H9 (cell line): ENCODE measurements around the gene AIF1L. TPM values are rescaled to one million over a fixed set of nuclear protein-coding genes. Genes with fewer than 3 reads are reported as not detected.
"Not testable (repeated sequence)": the region's sequence is repeated elsewhere in the genome, so short reads cannot be mapped to it uniquely, and the experiment has no call there.

ENCODE experiments used
- DNase-seq: peaks from one replicate; pipeline ENCODE4 v3.0.0-alpha.2; 2017
- H2AFZ ChIP-seq: one replicate; pipeline ENCODE4 v1.6.1; 2013; ENCODE audit warnings: mild to moderate bottlenecking, low read length, control low read depth, moderate library complexity
- H2AK5ac ChIP-seq: 2 replicates; pipeline ENCODE4 v1.6.1; 2013; ENCODE audit warnings: low read length, control low read depth, mixed read lengths; ENCODE audit not compliant: insufficient read length
- H2BK120ac ChIP-seq: one replicate; pipeline ENCODE4 v1.6.1; 2013; ENCODE audit warnings: low read depth, mild to moderate bottlenecking, low read length, control low read depth, inconsistent platforms; ENCODE audit not compliant: poor library complexity, severe bottlenecking
- H2BK12ac ChIP-seq: 2 replicates; pipeline ENCODE4 v1.6.1; 2013; ENCODE audit warnings: low read length, control low read depth, mixed read lengths, low read depth; ENCODE audit not compliant: insufficient read length
- H2BK15ac ChIP-seq: 2 replicates; pipeline ENCODE4 v1.6.1; 2013; ENCODE audit warnings: low read depth, low read length, control low read depth
- H2BK20ac ChIP-seq: one replicate; pipeline ENCODE4 v1.6.1; 2013; ENCODE audit warnings: low read depth, mild to moderate bottlenecking, low read length, control low read depth, inconsistent platforms; ENCODE audit not compliant: poor library complexity, severe bottlenecking
- H2BK5ac ChIP-seq: 2 replicates; pipeline ENCODE4 v1.6.1; 2013; ENCODE audit warnings: low read length, control low read depth, mixed read lengths; ENCODE audit not compliant: insufficient read length
- H3K14ac ChIP-seq: 2 replicates; pipeline ENCODE4 v1.6.1; 2013; ENCODE audit warnings: low read length, control low read depth; ENCODE audit not compliant: insufficient read depth
- H3K18ac ChIP-seq: 2 replicates; pipeline ENCODE4 v1.6.1; 2013; ENCODE audit warnings: low read depth, mild to moderate bottlenecking, mixed read lengths, low read length, control low read depth; ENCODE audit not compliant: insufficient read length
- H3K23ac ChIP-seq: 2 replicates; pipeline ENCODE4 v1.6.1; 2013; ENCODE audit warnings: low read length, control low read depth, mixed read lengths, low read depth; ENCODE audit not compliant: insufficient read length
- H3K23me2 ChIP-seq: 2 replicates; pipeline ENCODE4 v1.6.1; 2013; ENCODE audit warnings: low read depth, mild to moderate bottlenecking, mixed read lengths, low read length, control low read depth; ENCODE audit not compliant: insufficient read length, poor library complexity, severe bottlenecking
- H3K27ac ChIP-seq: 2 replicates; pipeline ENCODE4 v1.5.1; 2013; ENCODE audit warnings: low read length, control low read depth, mixed read lengths, low read depth; ENCODE audit not compliant: insufficient read length
- H3K27me3 ChIP-seq: 2 replicates; pipeline ENCODE4 v1.6.1; 2013; ENCODE audit warnings: low read length, control low read depth, inconsistent platforms; ENCODE audit not compliant: insufficient read depth
- H3K4ac ChIP-seq: 2 replicates; pipeline ENCODE4 v1.6.1; 2013; ENCODE audit warnings: low read depth, mild to moderate bottlenecking, control low read depth, inconsistent platforms, low read length, moderate library complexity
- H3K4me1 ChIP-seq: 2 replicates; pipeline ENCODE4 v1.6.1; 2013; ENCODE audit warnings: low read length, control low read depth, inconsistent platforms; ENCODE audit not compliant: insufficient read depth
- H3K4me2 ChIP-seq: 2 replicates; pipeline ENCODE4 v1.6.1; 2013; ENCODE audit warnings: low read length, control low read depth, mixed read lengths; ENCODE audit not compliant: insufficient read length, insufficient read depth
- H3K56ac ChIP-seq: 2 replicates; pipeline ENCODE4 v1.6.1; 2013; ENCODE audit warnings: low read depth, mild to moderate bottlenecking, mixed read lengths, low read length, control low read depth; ENCODE audit not compliant: insufficient read length
- H3K79me1 ChIP-seq: 2 replicates; pipeline ENCODE4 v1.6.1; 2013; ENCODE audit warnings: low read depth, mild to moderate bottlenecking, moderate library complexity, low read length, control low read depth, inconsistent platforms; ENCODE audit not compliant: insufficient read depth, poor library complexity, severe bottlenecking
- H3K79me2 ChIP-seq: 2 replicates; pipeline ENCODE4 v1.6.1; 2013; ENCODE audit warnings: low read length, control low read depth, inconsistent platforms; ENCODE audit not compliant: insufficient read depth
- H3K9ac ChIP-seq: 2 replicates; pipeline ENCODE4 v1.6.1; 2013; ENCODE audit warnings: low read length, control low read depth, mixed read lengths; ENCODE audit not compliant: insufficient read length; ENCODE audit errors: extremely low read depth
- H3K9me3 ChIP-seq: one replicate; pipeline ENCODE4 v1.6.1; 2013; ENCODE audit warnings: low read depth, low read length, inconsistent platforms; ENCODE audit not compliant: control insufficient read depth
- H3T11ph ChIP-seq: one replicate; pipeline ENCODE4 v1.6.1; 2013; ENCODE audit warnings: mild to moderate bottlenecking, low read length, control low read depth, inconsistent platforms
- H4K20me1 ChIP-seq: one replicate; pipeline ENCODE4 v1.6.1; 2013; ENCODE audit not compliant: control insufficient read depth, insufficient read length, insufficient read depth
- H4K5ac ChIP-seq: 2 replicates; pipeline ENCODE4 v1.6.1; 2013; ENCODE audit warnings: low read depth, mild to moderate bottlenecking, mixed read lengths, low read length, control low read depth; ENCODE audit not compliant: insufficient read length
- H4K8ac ChIP-seq: replicated peaks from 2 replicates; pipeline ENCODE4 v1.6.1; 2013; ENCODE audit warnings: low read length, control low read depth, mixed read lengths, low read depth; ENCODE audit not compliant: insufficient read length
- H4K91ac ChIP-seq: 2 replicates; pipeline ENCODE4 v1.6.1; 2013; ENCODE audit warnings: low read depth, mild to moderate bottlenecking, moderate library complexity, mixed read lengths, low read length, control low read depth; ENCODE audit not compliant: insufficient read length
- H3K27ac Mint-ChIP-seq, 3 experiments: 2 replicates in 2 of 3; 3 replicates in 1 of 3; pipeline ENCODE4 v1.8.0; 2020 to 2021; ENCODE audit warnings: mixed read lengths in 3 of 3, mild to moderate bottlenecking in 1 of 3, moderate library complexity in 1 of 3
- H3K27me3 Mint-ChIP-seq: 2 replicates; pipeline ENCODE4 v1.8.0; 2021; ENCODE audit warnings: low read depth, mild to moderate bottlenecking, moderate library complexity, mixed read lengths
- H3K36me3 Mint-ChIP-seq, 3 experiments: 2 replicates in 2 of 3; 3 replicates in 1 of 3; pipeline ENCODE4 v1.8.0; 2020 to 2021; ENCODE audit warnings: low read depth in 3 of 3, mixed read lengths in 3 of 3; ENCODE audit not compliant: insufficient read depth in 1 of 3
- H3K4me1 Mint-ChIP-seq, 2 experiments: 2 replicates each; pipeline ENCODE4 v1.8.0; 2020; ENCODE audit warnings: mixed read lengths in 2 of 2
- H3K4me3 Mint-ChIP-seq, 2 experiments: 2 replicates in 1 of 2; 3 replicates in 1 of 2; pipeline ENCODE4 v1.8.0; 2020 to 2021; ENCODE audit warnings: mild to moderate bottlenecking in 2 of 2, mixed read lengths in 2 of 2, moderate library complexity in 1 of 2
- H3K9me3 Mint-ChIP-seq, 2 experiments: 2 replicates in 1 of 2; 3 replicates in 1 of 2; pipeline ENCODE4 v1.8.0; 2020; ENCODE audit warnings: mild to moderate bottlenecking in 2 of 2, mixed read lengths in 2 of 2, moderate library complexity in 1 of 2
- WGBS: extraction: QIAGEN DNeasy Blood & Tissue Kit; methylation state at CpG from one replicate; pipeline ENCODE4 v1.1.7; 2013; ENCODE audit warnings: missing lambda C conversion rate, low lambda C conversion rate, mixed read lengths; ENCODE audit not compliant: insufficient read length; ENCODE audit errors: extremely low coverage; 5-methylcytosine and 5-hydroxymethylcytosine counted together
- total RNA-seq: library from RNA; stranded (reverse); gene quantifications from 2 replicates; pipeline ENCODE4 v1.2.1, GENCODE V29; 2021
- TF ChIP-seq, protein P1 (sequence below): fragments of 200-600 bp; sonication (generic); conservative IDR thresholded peaks from 3 replicates; pipeline ENCODE4 v1.8.0; 2021; ENCODE audit warnings: antibody characterized with exemption, mild to moderate bottlenecking

AIF1L gene
- total RNA-seq, 1 experiment from 2014 or later, result 122 TPM

DNA sequence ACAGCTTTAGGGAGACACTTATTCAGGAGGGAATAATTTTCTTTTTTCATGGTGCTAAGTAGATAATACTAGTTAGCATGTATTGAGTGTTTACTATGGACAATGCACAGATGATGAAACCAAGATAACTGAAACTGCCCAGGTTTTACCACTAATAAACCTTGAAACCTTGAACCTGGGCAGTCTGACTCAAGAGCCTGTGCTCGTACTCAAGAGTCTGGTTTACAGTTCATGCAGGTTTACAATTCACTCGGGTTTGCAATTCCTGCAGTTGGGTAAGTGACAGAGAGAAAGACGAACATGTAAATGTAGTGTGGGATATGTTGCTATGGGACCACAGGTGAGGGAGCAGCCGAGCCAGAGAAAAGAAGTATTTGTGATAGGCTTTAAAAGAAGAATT, 57.3 kb downstream of the AIF1L start:
- Mint-ChIP-seq H3K27me3 (no peaks in the 10 kb centered on the region), H3K4me3 (no peak overlapping the region), H3K36me3 (peaks cover 21 to 79% (median 65%) of the 10 kb centered on the region in 3 experiments; a peak in 6 of 7 replicates), H3K9me3 (no peaks in the 10 kb centered on the region), H3K4me1 (0 out of 4 replicates have a peak, but pooled peaks cover 0 to 3% of the 10 kb centered on the region in 2 experiments), H3K27ac (no peak overlapping the region)
- H2AFZ ChIP-seq, result no peak overlapping the region
- no peak overlapping the region for H3T11ph ChIP-seq
- no peak overlapping the region for H4K5ac ChIP-seq
- H2BK12ac ChIP-seq, result no peak overlapping the region
- H2BK120ac ChIP-seq, result no peak overlapping the region
- H4K20me1 ChIP-seq, result no peaks in the 10 kb centered on the region
- H3K79me1 ChIP-seq, result peaks cover 5% of the 10 kb centered on the region
- H2BK5ac ChIP-seq, result no peak overlapping the region
- H2AK5ac ChIP-seq, result no peak overlapping the region
- no peak overlapping the region for H2BK15ac ChIP-seq
- H3K56ac ChIP-seq, result no peak overlapping the region
- H3K27ac ChIP-seq, result no peak overlapping the region
- no peaks in the 10 kb centered on the region for H3K79me2 ChIP-seq
- TF ChIP-seq, protein P1, sequence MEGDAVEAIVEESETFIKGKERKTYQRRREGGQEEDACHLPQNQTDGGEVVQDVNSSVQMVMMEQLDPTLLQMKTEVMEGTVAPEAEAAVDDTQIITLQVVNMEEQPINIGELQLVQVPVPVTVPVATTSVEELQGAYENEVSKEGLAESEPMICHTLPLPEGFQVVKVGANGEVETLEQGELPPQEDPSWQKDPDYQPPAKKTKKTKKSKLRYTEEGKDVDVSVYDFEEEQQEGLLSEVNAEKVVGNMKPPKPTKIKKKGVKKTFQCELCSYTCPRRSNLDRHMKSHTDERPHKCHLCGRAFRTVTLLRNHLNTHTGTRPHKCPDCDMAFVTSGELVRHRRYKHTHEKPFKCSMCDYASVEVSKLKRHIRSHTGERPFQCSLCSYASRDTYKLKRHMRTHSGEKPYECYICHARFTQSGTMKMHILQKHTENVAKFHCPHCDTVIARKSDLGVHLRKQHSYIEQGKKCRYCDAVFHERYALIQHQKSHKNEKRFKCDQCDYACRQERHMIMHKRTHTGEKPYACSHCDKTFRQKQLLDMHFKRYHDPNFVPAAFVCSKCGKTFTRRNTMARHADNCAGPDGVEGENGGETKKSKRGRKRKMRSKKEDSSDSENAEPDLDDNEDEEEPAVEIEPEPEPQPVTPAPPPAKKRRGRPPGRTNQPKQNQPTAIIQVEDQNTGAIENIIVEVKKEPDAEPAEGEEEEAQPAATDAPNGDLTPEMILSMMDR, result no peak
- no peak overlapping the region for H2BK20ac ChIP-seq
- H3K4me2 ChIP-seq, result no peak overlapping the region
- H3K23ac ChIP-seq, result no peak overlapping the region
- H3K4ac ChIP-seq, result no peak overlapping the region
- H3K9ac ChIP-seq, result no peak overlapping the region
- H4K91ac ChIP-seq, result no peak overlapping the region
- no peak for DNase-seq
- no peaks in the 10 kb centered on the region for H3K23me2 ChIP-seq
- WGBS, result no CpG with 5 or more reads among the region's 4 CpGs
- no peaks in the 10 kb centered on the region for H3K9me3 ChIP-seq
- no peak overlapping the region for H3K18ac ChIP-seq
- H3K27me3 ChIP-seq, result no peaks in the 10 kb centered on the region
- H3K14ac ChIP-seq, result no peak overlapping the region
- no peak overlapping the region for H4K8ac ChIP-seq
- H3K4me1 ChIP-seq, result no peaks in the 10 kb centered on the region

DNA sequence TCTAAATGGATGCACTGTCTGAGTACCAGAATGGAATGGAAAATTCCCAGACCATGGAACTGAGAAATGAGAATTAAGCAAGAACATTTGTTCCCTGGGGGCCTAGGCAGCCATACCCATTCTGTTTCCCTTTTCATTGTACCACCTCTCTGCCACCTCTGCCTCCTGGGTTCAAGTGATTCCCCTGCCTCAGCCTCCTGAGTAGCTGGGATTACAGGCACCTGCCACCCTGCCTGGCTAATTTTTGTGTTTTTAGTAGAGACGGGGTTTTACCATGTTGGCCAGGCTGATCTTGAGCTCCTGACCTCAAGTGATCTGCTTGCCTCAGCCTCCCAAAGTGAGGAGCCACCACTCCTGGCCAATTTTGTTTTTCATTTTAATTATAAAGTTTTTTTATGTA, 62.3 kb downstream of the AIF1L start:
- H2BK120ac ChIP-seq, H4K5ac ChIP-seq, H2AFZ ChIP-seq, H3K27me3 Mint-ChIP-seq, H3K79me2 ChIP-seq, H2BK20ac ChIP-seq, H3K14ac ChIP-seq, H3K4me3 Mint-ChIP-seq, H3K4me1 Mint-ChIP-seq, H3K9me3 Mint-ChIP-seq, H2BK5ac ChIP-seq, H2BK15ac ChIP-seq, H3K56ac ChIP-seq, H3K27ac Mint-ChIP-seq, H3K9ac ChIP-seq, H3K27ac ChIP-seq, H3K18ac ChIP-seq, H3K4me2 ChIP-seq, H4K20me1 ChIP-seq, H3K23ac ChIP-seq, H3K4ac ChIP-seq, H3K4me1 ChIP-seq, H3K27me3 ChIP-seq, H3T11ph ChIP-seq, H4K91ac ChIP-seq, H3K9me3 ChIP-seq, DNase-seq, H3K79me1 ChIP-seq, H2AK5ac ChIP-seq, H2BK12ac ChIP-seq, H4K8ac ChIP-seq, H3K23me2 ChIP-seq: not testable (repeated sequence)
- peaks cover 16 to 78% (median 43%) of the 10 kb centered on the region in 3 experiments; a peak in 6 of 7 replicates for H3K36me3 Mint-ChIP-seq
- no CpG with 5 or more reads among the region's 1 CpG for WGBS
